Measurements from ENCODE around the gene SIPA1. TPM values are rescaled to one million over a fixed set of nuclear protein-coding genes. Genes with fewer than 3 reads are reported as not detected.

The SIPA1 gene
- total and polyA plus RNA-seq, 2 of the 13 experiments (the other 11 are each of a cell fraction or from before 2014, with no cell fraction given): 5.8 to 7.7 TPM

DNA sequence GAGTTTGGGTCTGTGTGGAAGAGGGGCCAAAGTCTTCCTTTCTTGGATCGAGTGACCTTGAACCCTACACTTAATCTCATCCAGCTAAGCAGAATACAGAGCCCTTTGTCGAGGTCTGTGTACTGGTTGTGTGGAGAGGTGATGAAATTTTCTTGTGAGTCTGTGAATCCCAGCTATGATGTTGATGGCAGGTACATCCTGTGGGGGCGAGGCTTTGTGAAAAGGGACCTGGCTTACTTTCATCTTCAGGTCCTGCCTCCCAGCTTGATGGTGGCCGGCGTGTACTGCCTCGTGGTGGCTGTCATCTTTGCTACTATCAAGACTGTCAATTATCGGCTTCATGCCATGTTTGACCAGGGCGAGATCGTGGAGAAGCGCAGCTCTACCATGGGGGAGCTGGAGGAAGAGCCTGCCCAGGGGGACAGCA lies 21.3 kb upstream of the SIPA1 start (continued):
- TF ChIP-seq, protein P1, sequence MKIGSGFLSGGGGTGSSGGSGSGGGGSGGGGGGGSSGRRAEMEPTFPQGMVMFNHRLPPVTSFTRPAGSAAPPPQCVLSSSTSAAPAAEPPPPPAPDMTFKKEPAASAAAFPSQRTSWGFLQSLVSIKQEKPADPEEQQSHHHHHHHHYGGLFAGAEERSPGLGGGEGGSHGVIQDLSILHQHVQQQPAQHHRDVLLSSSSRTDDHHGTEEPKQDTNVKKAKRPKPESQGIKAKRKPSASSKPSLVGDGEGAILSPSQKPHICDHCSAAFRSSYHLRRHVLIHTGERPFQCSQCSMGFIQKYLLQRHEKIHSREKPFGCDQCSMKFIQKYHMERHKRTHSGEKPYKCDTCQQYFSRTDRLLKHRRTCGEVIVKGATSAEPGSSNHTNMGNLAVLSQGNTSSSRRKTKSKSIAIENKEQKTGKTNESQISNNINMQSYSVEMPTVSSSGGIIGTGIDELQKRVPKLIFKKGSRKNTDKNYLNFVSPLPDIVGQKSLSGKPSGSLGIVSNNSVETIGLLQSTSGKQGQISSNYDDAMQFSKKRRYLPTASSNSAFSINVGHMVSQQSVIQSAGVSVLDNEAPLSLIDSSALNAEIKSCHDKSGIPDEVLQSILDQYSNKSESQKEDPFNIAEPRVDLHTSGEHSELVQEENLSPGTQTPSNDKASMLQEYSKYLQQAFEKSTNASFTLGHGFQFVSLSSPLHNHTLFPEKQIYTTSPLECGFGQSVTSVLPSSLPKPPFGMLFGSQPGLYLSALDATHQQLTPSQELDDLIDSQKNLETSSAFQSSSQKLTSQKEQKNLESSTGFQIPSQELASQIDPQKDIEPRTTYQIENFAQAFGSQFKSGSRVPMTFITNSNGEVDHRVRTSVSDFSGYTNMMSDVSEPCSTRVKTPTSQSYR (CRISPR knock-in tag; IDR thresholded peaks at IDR 0.05; ENCODE audit: borderline replicate concordance): peak; percentile 57; the same call in 1 of the 2 replicates
- TF ChIP-seq, protein P2, sequence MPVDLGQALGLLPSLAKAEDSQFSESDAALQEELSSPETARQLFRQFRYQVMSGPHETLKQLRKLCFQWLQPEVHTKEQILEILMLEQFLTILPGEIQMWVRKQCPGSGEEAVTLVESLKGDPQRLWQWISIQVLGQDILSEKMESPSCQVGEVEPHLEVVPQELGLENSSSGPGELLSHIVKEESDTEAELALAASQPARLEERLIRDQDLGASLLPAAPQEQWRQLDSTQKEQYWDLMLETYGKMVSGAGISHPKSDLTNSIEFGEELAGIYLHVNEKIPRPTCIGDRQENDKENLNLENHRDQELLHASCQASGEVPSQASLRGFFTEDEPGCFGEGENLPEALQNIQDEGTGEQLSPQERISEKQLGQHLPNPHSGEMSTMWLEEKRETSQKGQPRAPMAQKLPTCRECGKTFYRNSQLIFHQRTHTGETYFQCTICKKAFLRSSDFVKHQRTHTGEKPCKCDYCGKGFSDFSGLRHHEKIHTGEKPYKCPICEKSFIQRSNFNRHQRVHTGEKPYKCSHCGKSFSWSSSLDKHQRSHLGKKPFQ (CRISPR knock-in tag; IDR thresholded peaks at IDR 0.05; ENCODE audit: insufficient replicate concordance): no peak
- no peak for TF ChIP-seq HDAC1 (CRISPR knock-in tag; IDR thresholded peaks at IDR 0.05)
- TF ChIP-seq, protein P3, sequence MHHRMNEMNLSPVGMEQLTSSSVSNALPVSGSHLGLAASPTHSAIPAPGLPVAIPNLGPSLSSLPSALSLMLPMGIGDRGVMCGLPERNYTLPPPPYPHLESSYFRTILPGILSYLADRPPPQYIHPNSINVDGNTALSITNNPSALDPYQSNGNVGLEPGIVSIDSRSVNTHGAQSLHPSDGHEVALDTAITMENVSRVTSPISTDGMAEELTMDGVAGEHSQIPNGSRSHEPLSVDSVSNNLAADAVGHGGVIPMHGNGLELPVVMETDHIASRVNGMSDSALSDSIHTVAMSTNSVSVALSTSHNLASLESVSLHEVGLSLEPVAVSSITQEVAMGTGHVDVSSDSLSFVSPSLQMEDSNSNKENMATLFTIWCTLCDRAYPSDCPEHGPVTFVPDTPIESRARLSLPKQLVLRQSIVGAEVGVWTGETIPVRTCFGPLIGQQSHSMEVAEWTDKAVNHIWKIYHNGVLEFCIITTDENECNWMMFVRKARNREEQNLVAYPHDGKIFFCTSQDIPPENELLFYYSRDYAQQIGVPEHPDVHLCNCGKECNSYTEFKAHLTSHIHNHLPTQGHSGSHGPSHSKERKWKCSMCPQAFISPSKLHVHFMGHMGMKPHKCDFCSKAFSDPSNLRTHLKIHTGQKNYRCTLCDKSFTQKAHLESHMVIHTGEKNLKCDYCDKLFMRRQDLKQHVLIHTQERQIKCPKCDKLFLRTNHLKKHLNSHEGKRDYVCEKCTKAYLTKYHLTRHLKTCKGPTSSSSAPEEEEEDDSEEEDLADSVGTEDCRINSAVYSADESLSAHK (CRISPR knock-in tag; IDR thresholded peaks at IDR 0.05; ENCODE audit: borderline replicate concordance): no peak
- TF ChIP-seq PITX1 (CRISPR knock-in tag; IDR thresholded peaks at IDR 0.05): peak; percentile 76; the same call in 1 of the 2 replicates
- no peak for TF ChIP-seq ZNF501 (CRISPR knock-in tag; IDR thresholded peaks at IDR 0.05)
- TF ChIP-seq ZMAT3 (CRISPR knock-in tag; conservative IDR thresholded peaks at IDR 0.05): no peak
- TF ChIP-seq, protein P4, sequence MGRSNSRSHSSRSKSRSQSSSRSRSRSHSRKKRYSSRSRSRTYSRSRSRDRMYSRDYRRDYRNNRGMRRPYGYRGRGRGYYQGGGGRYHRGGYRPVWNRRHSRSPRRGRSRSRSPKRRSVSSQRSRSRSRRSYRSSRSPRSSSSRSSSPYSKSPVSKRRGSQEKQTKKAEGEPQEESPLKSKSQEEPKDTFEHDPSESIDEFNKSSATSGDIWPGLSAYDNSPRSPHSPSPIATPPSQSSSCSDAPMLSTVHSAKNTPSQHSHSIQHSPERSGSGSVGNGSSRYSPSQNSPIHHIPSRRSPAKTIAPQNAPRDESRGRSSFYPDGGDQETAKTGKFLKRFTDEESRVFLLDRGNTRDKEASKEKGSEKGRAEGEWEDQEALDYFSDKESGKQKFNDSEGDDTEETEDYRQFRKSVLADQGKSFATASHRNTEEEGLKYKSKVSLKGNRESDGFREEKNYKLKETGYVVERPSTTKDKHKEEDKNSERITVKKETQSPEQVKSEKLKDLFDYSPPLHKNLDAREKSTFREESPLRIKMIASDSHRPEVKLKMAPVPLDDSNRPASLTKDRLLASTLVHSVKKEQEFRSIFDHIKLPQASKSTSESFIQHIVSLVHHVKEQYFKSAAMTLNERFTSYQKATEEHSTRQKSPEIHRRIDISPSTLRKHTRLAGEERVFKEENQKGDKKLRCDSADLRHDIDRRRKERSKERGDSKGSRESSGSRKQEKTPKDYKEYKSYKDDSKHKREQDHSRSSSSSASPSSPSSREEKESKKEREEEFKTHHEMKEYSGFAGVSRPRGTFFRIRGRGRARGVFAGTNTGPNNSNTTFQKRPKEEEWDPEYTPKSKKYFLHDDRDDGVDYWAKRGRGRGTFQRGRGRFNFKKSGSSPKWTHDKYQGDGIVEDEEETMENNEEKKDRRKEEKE (IDR thresholded peaks at IDR 0.05): no peak
- no peak for TF ChIP-seq ZBTB20 (CRISPR knock-in tag; IDR thresholded peaks at IDR 0.05; ENCODE audit: borderline replicate concordance, low read depth)
- TF ChIP-seq ZBTB21 (CRISPR knock-in tag; IDR thresholded peaks at IDR 0.05): peak; percentile 34; the same call in 1 of the 2 replicates
- no peak for TF ChIP-seq ZNF3 (CRISPR knock-in tag; IDR thresholded peaks at IDR 0.05)
- TF ChIP-seq ZNF558 (CRISPR knock-in tag; IDR thresholded peaks at IDR 0.05; ENCODE audit: borderline replicate concordance): no peak
- TF ChIP-seq SALL1 (CRISPR knock-in tag; IDR thresholded peaks at IDR 0.05): peak; percentile 35; the same call in 1 of the 2 replicates
- peak; percentile 28; the same call in 1 of the 2 replicates for TF ChIP-seq SP5 (CRISPR knock-in tag; IDR thresholded peaks at IDR 0.05; ENCODE audit: borderline replicate concordance, low read depth)
- TF ChIP-seq ZNF737 (CRISPR knock-in tag; IDR thresholded peaks at IDR 0.05; ENCODE audit: borderline replicate concordance): no peak
- TF ChIP-seq JUN (CRISPR knock-in tag; IDR thresholded peaks at IDR 0.05): no peak
- no peak for TF ChIP-seq ZNF10 (CRISPR knock-in tag; IDR thresholded peaks at IDR 0.05; ENCODE audit: borderline replicate concordance, low read depth)
- TF ChIP-seq, protein P5, sequence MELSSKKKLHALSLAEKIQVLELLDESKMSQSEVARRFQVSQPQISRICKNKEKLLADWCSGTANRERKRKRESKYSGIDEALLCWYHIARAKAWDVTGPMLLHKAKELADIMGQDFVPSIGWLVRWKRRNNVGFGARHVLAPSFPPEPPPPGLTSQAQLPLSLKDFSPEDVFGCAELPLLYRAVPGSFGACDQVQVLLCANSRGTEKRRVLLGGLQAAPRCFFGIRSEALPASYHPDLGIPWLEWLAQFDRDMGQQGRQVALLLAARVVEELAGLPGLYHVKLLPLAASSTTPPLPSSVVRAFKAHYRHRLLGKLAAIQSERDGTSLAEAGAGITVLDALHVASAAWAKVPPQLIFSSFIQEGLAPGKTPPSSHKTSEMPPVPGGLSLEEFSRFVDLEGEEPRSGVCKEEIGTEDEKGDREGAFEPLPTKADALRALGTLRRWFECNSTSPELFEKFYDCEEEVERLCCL (CRISPR knock-in tag; IDR thresholded peaks at IDR 0.05; ENCODE audit: borderline replicate concordance): no peak
- no peak for TF ChIP-seq DR1 (CRISPR knock-in tag; IDR thresholded peaks at IDR 0.05)
